GM23338 (cell line): ENCODE measurements around the gene CLOCK. TPM values are rescaled to one million over a fixed set of nuclear protein-coding genes. Genes with fewer than 3 reads are reported as not detected.
A peak's percentile ranks its signal among the peaks of the same experiment; 100 is the strongest.

Source experiments
- ATAC-seq: fragments of 200-7000 bp; cut with Tn5 transposase; 3 replicates; pipeline ENCODE4 v1.9.1; 2020
- DNase-seq: peaks from one replicate; pipeline ENCODE4 v3.0.0-alpha.2; 2015; ENCODE audit warnings: low spot score
- H2AFZ ChIP-seq: fragments of 200-600 bp; sonication (generic); 2 replicates; pipeline ENCODE4 v1.8.0; 2016; ENCODE audit warnings: antibody characterized with exemption, mild to moderate bottlenecking, moderate library complexity
- H3F3A ChIP-seq: fragments of 200-600 bp; sonication (generic); replicated peaks from 2 replicates; pipeline ENCODE4 v1.8.0; 2017; ENCODE audit warnings: antibody characterized with exemption, mixed run types, low read depth
- H3K27ac ChIP-seq: fragments of 200-600 bp; sonication (generic); 2 replicates; pipeline ENCODE4 v1.6.1; 2016; ENCODE audit warnings: low read depth
- H3K27me3 ChIP-seq: fragments of 200-600 bp; sonication (generic); 2 replicates; pipeline ENCODE4 v1.8.0; 2016; ENCODE audit warnings: mild to moderate bottlenecking, mixed run types, moderate library complexity; ENCODE audit not compliant: insufficient read depth
- H3K36me3 ChIP-seq: fragments of 200-600 bp; sonication (generic); 2 replicates; pipeline ENCODE4 v1.8.0; 2016; ENCODE audit warnings: mild to moderate bottlenecking; ENCODE audit not compliant: insufficient read depth
- H3K4me1 ChIP-seq: fragments of 200-600 bp; sonication (generic); 2 replicates; pipeline ENCODE4 v1.8.0; 2016; ENCODE audit warnings: mild to moderate bottlenecking, moderate library complexity; ENCODE audit not compliant: insufficient read depth
- H3K4me2 ChIP-seq: fragments of 200-600 bp; sonication (generic); 2 replicates; pipeline ENCODE4 v1.7.1; 2017; ENCODE audit warnings: mixed run types
- H3K4me3 ChIP-seq: fragments of 200-600 bp; sonication (generic); 2 replicates; pipeline ENCODE4 v1.6.1; 2016; ENCODE audit warnings: mixed run types
- H3K79me2 ChIP-seq: fragments of 200-600 bp; sonication (generic); replicated peaks from 2 replicates; pipeline ENCODE4 v1.8.0; 2017; ENCODE audit warnings: mild to moderate bottlenecking; ENCODE audit not compliant: insufficient read depth
- H3K9me2 ChIP-seq: fragments of 200-600 bp; sonication (generic); 2 replicates; pipeline ENCODE4 v1.8.0; 2017; ENCODE audit not compliant: insufficient read depth
- H4K20me1 ChIP-seq: fragments of 200-600 bp; sonication (generic); replicated peaks from 2 replicates; pipeline ENCODE4 v1.8.0; 2017; ENCODE audit warnings: mild to moderate bottlenecking; ENCODE audit not compliant: insufficient read depth
- H3K27ac Mint-ChIP-seq: 2 replicates; pipeline ENCODE4 v1.8.0; 2020; ENCODE audit warnings: inconsistent platforms, mild to moderate bottlenecking, moderate library complexity, mixed read lengths
- H3K27me3 Mint-ChIP-seq: 3 replicates; pipeline ENCODE4 v1.8.0; 2022; ENCODE audit warnings: low read depth, mild to moderate bottlenecking, moderate library complexity, mixed read lengths, inconsistent platforms; ENCODE audit not compliant: insufficient read depth, poor library complexity
- H3K36me3 Mint-ChIP-seq: 3 replicates; pipeline ENCODE4 v1.8.0; 2021; ENCODE audit warnings: low read depth, mild to moderate bottlenecking, inconsistent platforms, moderate library complexity, mixed read lengths
- H3K4me1 Mint-ChIP-seq: 3 replicates; pipeline ENCODE4 v1.8.0; 2020; ENCODE audit warnings: mild to moderate bottlenecking, inconsistent platforms, mixed read lengths
- H3K4me3 Mint-ChIP-seq: 3 replicates; pipeline ENCODE4 v1.8.0; 2021; ENCODE audit warnings: moderate library complexity, mild to moderate bottlenecking, inconsistent platforms, mixed read lengths
- H3K9me3 Mint-ChIP-seq: 3 replicates; pipeline ENCODE4 v1.8.0; 2020; ENCODE audit warnings: moderate library complexity, mild to moderate bottlenecking, inconsistent platforms, mixed read lengths
- CREB1 ChIP-seq: fragments of 250-450 bp; sonication (Bioruptor Pico); IDR thresholded peaks from 2 replicates; pipeline ENCODE4 v1.5.0; 2020; ENCODE audit warnings: low read depth, mild to moderate bottlenecking, moderate library complexity
- CTCF ChIP-seq, 2 experiments: fragments of 200-600 bp in 1 of 2; sonication (generic) in 1 of 2; conservative IDR thresholded peaks; 2 replicates each; pipeline versions ENCODE4 v1.5.1 to v1.6.1; 2016 to 2017; ENCODE audit warnings: antibody characterized with exemption in 2 of 2, low read depth in 2 of 2, mild to moderate bottlenecking in 2 of 2, moderate library complexity in 1 of 2
- ETS1 ChIP-seq: IDR thresholded peaks from 2 replicates; pipeline ENCODE4 v1.6.1; 2016; ENCODE audit warnings: antibody characterized with exemption
- EZH2 ChIP-seq: fragments of 200-600 bp; sonication (generic); IDR thresholded peaks from one replicate; pipeline ENCODE4 v1.8.0; 2017; ENCODE audit warnings: antibody characterized with exemption, mild to moderate bottlenecking, low read depth; ENCODE audit not compliant: unreplicated experiment
- EZH2phosphoT487 ChIP-seq: fragments of 200-600 bp; sonication (generic); IDR thresholded peaks from one replicate; pipeline ENCODE4 v1.8.1; 2018; ENCODE audit warnings: antibody characterized with exemption; ENCODE audit not compliant: unreplicated experiment
- JUNB ChIP-seq: IDR thresholded peaks from one replicate; pipeline ENCODE4 v1.6.1; 2016; ENCODE audit warnings: antibody characterized with exemption; ENCODE audit not compliant: unreplicated experiment
- REST ChIP-seq: IDR thresholded peaks from one replicate; pipeline ENCODE4 v1.6.1; 2018; ENCODE audit warnings: antibody characterized with exemption; ENCODE audit not compliant: unreplicated experiment
- STAT1 ChIP-seq: IDR thresholded peaks from one replicate; pipeline ENCODE4 v1.6.1; 2016; ENCODE audit warnings: antibody characterized with exemption; ENCODE audit not compliant: unreplicated experiment
- ZNF114 ChIP-seq: fragments of 250-450 bp; sonication (Bioruptor Pico); IDR thresholded peaks from 2 replicates; pipeline ENCODE4 v1.5.0; 2020; ENCODE audit warnings: mild to moderate bottlenecking, moderate library complexity
- polyA plus RNA-seq: library from polyadenylated mRNA; unstranded; fragments of >200 nt; fragmentation: Nextera tagmentation; extraction: Ambion mirVana; gene quantifications from 2 replicates; pipeline ENCODE4 v1.2.1, GENCODE V29; 2016
- total RNA-seq: library from RNA; depleted of rRNA; stranded (reverse); fragments of >200 nt; shearing (Covaris generic); gene quantifications from 2 replicates; pipeline ENCODE4 v1.2.3, GENCODE V29; 2014

The CLOCK gene
- total and polyA plus RNA-seq, 2 experiments from 2014 or later = 17.1 to 28.8 TPM

- no peak overlapping the region for H3K4me3 Mint-ChIP-seq
- H3K27ac Mint-ChIP-seq = no peak overlapping the region
These were observed 136.3 kb downstream of the CLOCK start for GRCh38 chr4:55410431-55410830.

GRCh38 chr4:55409468-55410171, 137.1 kb downstream of the CLOCK start:
- H3K36me3 Mint-ChIP-seq = peaks cover 33% of the 10 kb centered on the region
- Histone ChIP-seq H2AFZ (no peak overlapping the region), H3K36me3 (peaks cover 10% of the 10 kb centered on the region), H3K4me1 (peaks cover 17% of the 10 kb centered on the region; the same call in 1 of the 2 replicates), H3K4me3 (no peak overlapping the region), H3K9me2 (no peaks in the 10 kb centered on the region), H3K4me2 (no peak overlapping the region), H4K20me1 (peaks cover 62% of the 10 kb centered on the region), H3F3A (no peaks in the 10 kb centered on the region), H3K79me2 (peaks cover 99% of the 10 kb centered on the region), H3K27ac (peak overlapping the region; percentile 87), H3K27me3 (no peaks in the 10 kb centered on the region)
- H3K27ac Mint-ChIP-seq = peak overlapping the region; percentile 45; the same call in 1 of the 2 replicates
- peaks cover 19% of the 10 kb centered on the region; the same call in 2 of the 3 replicates for H3K4me1 Mint-ChIP-seq
- H3K27me3 Mint-ChIP-seq = no peaks in the 10 kb centered on the region
- no peak overlapping the region for H3K4me3 Mint-ChIP-seq
- peak; percentile 77 for ATAC-seq
- DNase-seq = peak; percentile 55
- H3K9me3 Mint-ChIP-seq = no peaks in the 10 kb centered on the region
- TF ChIP-seq CTCF (conservative IDR thresholded peaks at IDR 0.05; ENCODE audit: low read depth in 2 of 2) = peak; percentile 39 to 52
- TF ChIP-seq JUNB = no peak

More at GRCh38 chr4:55410431-55410830, 136.3 kb downstream of the CLOCK start:
- H3K36me3 Mint-ChIP-seq = peaks cover 35% of the 10 kb centered on the region
- Histone ChIP-seq H3K79me2 (peaks cover 99% of the 10 kb centered on the region), H3K4me3 (no peak overlapping the region), H3K36me3 (peaks cover 10% of the 10 kb centered on the region), H3K4me2 (no peak overlapping the region), H3F3A (no peaks in the 10 kb centered on the region), H3K9me2 (no peaks in the 10 kb centered on the region), H3K27me3 (no peaks in the 10 kb centered on the region), H3K27ac (no peak overlapping the region), H2AFZ (no peak overlapping the region), H3K4me1 (peaks cover 17% of the 10 kb centered on the region; the same call in 1 of the 2 replicates), H4K20me1 (peaks cover 63% of the 10 kb centered on the region)
- ATAC-seq (no peak), DNase-seq (no peak)
- no peaks in the 10 kb centered on the region for H3K27me3 Mint-ChIP-seq
- H3K4me1 Mint-ChIP-seq = peaks cover 19% of the 10 kb centered on the region; the same call in 2 of the 3 replicates
- no peaks in the 10 kb centered on the region for H3K9me3 Mint-ChIP-seq
- TF ChIP-seq EZH2phosphoT487 = no peak

- peaks cover 19% of the 10 kb centered on the region; the same call in 2 of the 3 replicates for H3K4me1 Mint-ChIP-seq
- peaks cover 75% of the 10 kb centered on the region for H4K20me1 ChIP-seq
- no peaks in the 10 kb centered on the region for H3K9me3 Mint-ChIP-seq
- no peak overlapping the region for H2AFZ ChIP-seq
- H3K4me3 ChIP-seq = no peak overlapping the region
- peaks cover 47% of the 10 kb centered on the region for H3K36me3 Mint-ChIP-seq
- H3K27me3 ChIP-seq = no peaks in the 10 kb centered on the region
- H3K4me1 ChIP-seq = peaks cover 17% of the 10 kb centered on the region; the same call in 1 of the 2 replicates
- ATAC-seq (no peak), DNase-seq (no peak)
- H3K9me2 ChIP-seq = no peaks in the 10 kb centered on the region
- no peak overlapping the region for H3K27ac Mint-ChIP-seq
- H3K36me3 ChIP-seq = peaks cover 18% of the 10 kb centered on the region
- no peak overlapping the region for H3K4me3 Mint-ChIP-seq
- no peaks in the 10 kb centered on the region for H3K27me3 Mint-ChIP-seq
- no peak overlapping the region for H3K4me2 ChIP-seq
- H3K79me2 ChIP-seq = peaks cover 100% of the 10 kb centered on the region
- H3F3A ChIP-seq = no peaks in the 10 kb centered on the region
- peak overlapping the region; percentile 56; the same call in 1 of the 2 replicates for H3K27ac ChIP-seq
- TF ChIP-seq EZH2 (no peak), REST (no peak), EZH2phosphoT487 (no peak), STAT1 (no peak), ZNF114 (CRISPR knock-in tag) (no peak), ETS1 (no peak), JUNB (no peak), CREB1 (CRISPR knock-in tag) (no peak), CTCF (conservative IDR thresholded peaks at IDR 0.05; ENCODE audit: low read depth in 2 of 2) (no peak)
These were observed 138.9 kb downstream of the CLOCK start for GRCh38 chr4:55407764-55408163.
